Activated CD8-positive, alpha-beta memory T cell treated with anti-CD3 and anti-CD28 coated beads for 36 hours (primary cell): ENCODE measurements around the gene ATP13A3. TPM values are rescaled to one million over a fixed set of nuclear protein-coding genes. Genes with fewer than 3 reads are reported as not detected.

Experiments used
- CTCF ChIA-PET: fragments of 350-600 bp; sonication (Branson Sonifier 250); formaldehyde crosslinking; loops from one replicate; lab custom pipeline; 2021; ENCODE audit warnings: antibody characterized with exemption; lab: Charles Lee
- POLR2A ChIA-PET: fragments of 350-600 bp; sonication (Branson Sonifier 250); formaldehyde crosslinking; loops from one replicate; lab custom pipeline; 2021; ENCODE audit warnings: antibody characterized with exemption; lab: Charles Lee
- total RNA-seq, 2 experiments: library from RNA; stranded (reverse); gene quantifications; one replicate each; pipeline ENCODE4 v1.2.3, GENCODE V29; 2021

Gene ATP13A3
- total RNA-seq, 2 experiments from 2014 or later: 186 to 213 TPM

GRCh38 chr3:194464692-194465091, 22.1 kb downstream of the ATP13A3 start:
- POLR2A ChIA-PET: no interaction called here
- CTCF ChIA-PET: no interaction called here

DNA sequence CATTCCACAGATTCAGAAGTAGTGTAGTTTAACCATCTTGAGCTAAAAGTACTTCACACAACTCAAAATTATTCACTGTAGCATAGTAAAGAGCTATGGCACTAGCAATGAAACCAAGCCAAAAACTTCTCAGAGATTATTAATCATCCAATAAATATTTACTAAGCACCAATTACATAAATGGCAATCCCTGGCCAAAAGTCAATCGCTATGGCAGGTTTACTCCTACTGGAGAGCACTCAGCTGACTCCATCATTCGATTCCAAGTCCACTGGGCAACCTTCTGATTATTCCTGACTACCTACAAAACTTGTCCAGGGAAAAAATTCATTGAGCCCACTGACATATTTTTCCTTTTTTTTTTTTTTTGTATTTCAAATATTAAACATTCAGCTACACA, 23.9 kb downstream of the ATP13A3 start:
- ChIA-PET POLR2A (no interaction called here), CTCF (interaction anchor here (0.6 to 0.7 kb wide), 2 partner anchors 45 to 89 kb away, joined by 4 read pairs; no protein-coding TSS in a partner anchor)

- ChIA-PET CTCF (interaction anchor here (1.9 kb wide), 1 partner anchor 11 kb away, joined by 4 read pairs; no protein-coding TSS in a partner anchor), POLR2A (no interaction called here)
These were observed 26.2 kb downstream of the ATP13A3 start for GRCh38 chr3:194460566-194460965.

- ChIA-PET CTCF (no interaction called here), POLR2A (interaction anchor here (0.7 kb wide), 1 partner anchor 19 kb away, joined by 4 read pairs; no protein-coding TSS in a partner anchor)
These were observed 28.7 kb downstream of the ATP13A3 start for GRCh38 chr3:194458131-194458530.

- ChIA-PET CTCF (no interaction called here), POLR2A (no interaction called here)
These were observed 31.3 kb downstream of the ATP13A3 start for GRCh38 chr3:194455481-194455880.

- ChIA-PET POLR2A (no interaction called here), CTCF (no interaction called here)
These were observed 36.5 kb downstream of the ATP13A3 start for GRCh38 chr3:194450341-194450740.

DNA sequence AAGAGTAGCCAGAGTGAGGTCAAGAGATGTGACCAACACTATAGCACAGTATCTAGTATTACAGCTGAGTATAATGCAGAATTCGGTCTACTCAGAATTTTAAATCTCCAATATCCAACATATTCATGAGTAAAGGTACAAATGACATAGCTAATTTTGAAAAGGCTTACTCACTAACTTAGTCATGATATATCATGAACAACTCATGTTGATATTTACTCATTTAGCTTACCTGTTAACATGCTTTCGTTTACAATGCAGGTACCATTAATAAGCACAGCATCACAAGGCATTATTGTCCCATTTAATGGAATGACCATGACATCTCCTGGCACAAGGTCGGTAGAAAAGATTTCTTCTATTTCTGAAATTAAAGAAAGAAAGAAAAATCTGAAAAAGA, 36.9 kb downstream of the ATP13A3 start:
- ChIA-PET CTCF (no interaction called here), POLR2A (no interaction called here)

- CTCF ChIA-PET: interaction anchor here (1.2 kb wide), 1 partner anchor 13 kb away, joined by 3 read pairs; no protein-coding TSS in a partner anchor
- POLR2A ChIA-PET: interaction anchor here (0.7 kb wide), 1 partner anchor 54 kb away, joined by 6 read pairs; no protein-coding TSS in a partner anchor
These were observed 39.1 kb downstream of the ATP13A3 start for GRCh38 chr3:194447657-194448056.

- POLR2A ChIA-PET: interaction anchor here (0.6 to 0.7 kb wide), 2 partner anchors 16 to 54 kb away, joined by 3 to 6 read pairs; no protein-coding TSS in a partner anchor
These were observed 39.6 kb downstream of the ATP13A3 start for GRCh38 chr3:194447161-194447560.

GRCh38 chr3:194446754-194447153, 40.0 kb downstream of the ATP13A3 start:
- POLR2A ChIA-PET: interaction anchor here (0.6 to 0.7 kb wide), 2 partner anchors 16 to 53 kb away, joined by 3 to 6 read pairs; no protein-coding TSS in a partner anchor

More at GRCh38 chr3:194447161-194447560, 39.6 kb downstream of the ATP13A3 start:
- CTCF ChIA-PET: interaction anchor here (1.2 kb wide), 1 partner anchor 12 kb away, joined by 3 read pairs; no protein-coding TSS in a partner anchor

DNA sequence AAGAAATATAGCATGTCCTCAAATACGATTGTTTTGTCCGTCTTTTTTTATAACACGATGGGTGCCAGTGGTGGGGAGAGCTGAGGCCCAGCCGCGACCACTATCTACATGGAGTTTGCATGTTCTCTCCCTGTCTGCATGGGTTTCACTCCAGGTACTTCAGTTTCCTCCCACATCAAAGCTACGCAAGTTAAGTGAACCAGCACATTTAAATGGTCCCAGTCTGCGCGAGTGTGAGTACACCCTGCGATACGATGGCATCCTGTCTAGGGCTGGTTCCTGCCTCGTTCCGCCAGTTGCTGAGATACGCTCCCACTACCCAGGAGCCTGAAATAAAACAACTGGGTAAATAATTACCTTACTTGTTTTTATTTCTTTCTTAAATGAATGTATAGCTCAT, 40.6 kb downstream of the ATP13A3 start:
- CTCF ChIA-PET: no interaction called here
- POLR2A ChIA-PET: no interaction called here

More at GRCh38 chr3:194446754-194447153, 40.0 kb downstream of the ATP13A3 start:
- CTCF ChIA-PET: interaction anchor here (1.2 kb wide), 1 partner anchor 12 kb away, joined by 3 read pairs; no protein-coding TSS in a partner anchor

GRCh38 chr3:194443901-194444300, 42.9 kb downstream of the ATP13A3 start:
- CTCF ChIA-PET: no interaction called here
- POLR2A ChIA-PET: no interaction called here

DNA sequence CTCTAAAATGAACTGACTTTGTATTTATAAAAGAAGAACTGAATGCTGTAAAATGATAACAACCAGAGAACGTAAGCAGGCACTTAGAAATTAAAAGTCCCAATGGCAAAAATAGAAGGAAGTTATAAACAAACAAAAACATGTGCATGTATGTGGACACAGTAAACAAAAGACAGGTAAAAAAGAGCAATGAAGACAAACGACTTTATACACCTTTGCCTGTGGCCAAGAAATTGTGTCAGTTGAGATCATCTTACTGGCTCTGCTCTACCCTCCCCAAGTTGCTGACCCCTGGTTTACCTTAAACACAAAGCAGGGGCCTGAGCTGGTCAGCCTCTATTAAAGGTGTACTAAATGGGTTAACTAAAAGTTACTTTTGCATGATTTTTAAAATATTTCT, 46.0 kb downstream of the ATP13A3 start:
- ChIA-PET CTCF (interaction anchor here (1.2 kb wide), 1 partner anchor 14 kb away, joined by 3 read pairs; no protein-coding TSS in a partner anchor), POLR2A (no interaction called here)

GRCh38 chr3:194439881-194440550, 46.8 kb downstream of the ATP13A3 start:
- CTCF ChIA-PET: no interaction called here
- POLR2A ChIA-PET: no interaction called here

DNA sequence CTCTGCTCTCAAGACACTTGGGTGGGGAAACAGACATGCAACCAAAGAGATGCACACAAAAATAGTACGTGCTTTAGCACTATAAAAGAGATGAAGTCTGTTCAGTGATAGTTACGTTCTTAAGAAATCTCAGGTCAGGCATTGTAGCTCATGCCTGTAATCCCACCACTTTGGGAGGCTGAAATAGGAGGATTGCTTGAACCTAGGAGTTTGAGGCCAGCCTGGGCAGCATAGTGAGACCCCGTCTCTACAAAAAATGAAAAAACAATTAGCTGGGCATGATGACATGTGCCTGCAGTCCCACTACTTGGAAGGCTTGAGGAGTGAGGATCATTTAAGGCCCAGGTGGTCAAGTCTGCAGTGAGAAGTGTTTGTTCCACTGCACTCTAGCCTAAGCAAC, 52.3 kb downstream of the ATP13A3 start:
- CTCF ChIA-PET: interaction anchor here (0.8 kb wide), 1 partner anchor 13 kb away, joined by 3 read pairs; no protein-coding TSS in a partner anchor
- POLR2A ChIA-PET: no interaction called here

DNA sequence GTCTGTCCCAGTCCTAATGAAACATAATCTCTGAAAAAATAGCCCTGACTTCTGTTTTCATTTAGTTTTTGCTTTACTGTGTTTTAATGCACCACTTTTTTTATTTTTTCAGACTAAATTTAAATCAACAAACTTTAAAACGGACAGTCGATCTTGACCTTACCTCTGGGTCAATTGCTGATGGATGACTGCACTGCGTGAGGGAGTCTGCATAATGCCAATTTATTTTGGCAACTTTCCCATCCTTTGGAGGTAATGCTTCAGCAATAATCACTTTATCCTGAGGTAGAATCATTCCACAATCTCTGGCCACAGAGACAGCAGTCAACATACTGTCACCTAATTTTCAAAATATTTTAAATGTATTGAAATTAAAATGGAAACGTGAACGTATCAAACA, 55.2 kb downstream of the ATP13A3 start:
- CTCF ChIA-PET: no interaction called here
- POLR2A ChIA-PET: interaction anchor here (0.5 kb wide), 1 partner anchor 16 kb away, joined by 3 read pairs; no protein-coding TSS in a partner anchor

DNA sequence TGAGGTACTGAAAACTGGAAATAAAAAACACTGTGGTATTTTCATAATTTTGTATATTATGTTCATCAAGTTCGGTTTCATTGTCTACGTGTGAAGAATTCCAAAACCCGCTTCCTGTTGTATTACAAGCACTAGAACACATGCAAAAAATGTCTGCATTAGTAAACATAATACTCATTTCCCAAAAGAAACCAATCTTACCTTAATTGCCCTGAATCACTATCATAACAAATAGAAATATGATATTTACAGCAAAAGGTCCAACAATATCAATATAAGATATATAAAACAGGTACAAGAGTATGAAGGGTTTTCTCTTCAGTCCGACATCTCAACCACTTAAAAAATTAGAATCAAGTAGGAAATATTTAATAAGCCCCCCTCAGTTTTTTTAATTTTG, 61.4 kb downstream of the ATP13A3 start:
- CTCF ChIA-PET: no interaction called here
- POLR2A ChIA-PET: no interaction called here

GRCh38 chr3:194424953-194425352, 61.8 kb downstream of the ATP13A3 start:
- ChIA-PET POLR2A (no interaction called here), CTCF (no interaction called here)

DNA sequence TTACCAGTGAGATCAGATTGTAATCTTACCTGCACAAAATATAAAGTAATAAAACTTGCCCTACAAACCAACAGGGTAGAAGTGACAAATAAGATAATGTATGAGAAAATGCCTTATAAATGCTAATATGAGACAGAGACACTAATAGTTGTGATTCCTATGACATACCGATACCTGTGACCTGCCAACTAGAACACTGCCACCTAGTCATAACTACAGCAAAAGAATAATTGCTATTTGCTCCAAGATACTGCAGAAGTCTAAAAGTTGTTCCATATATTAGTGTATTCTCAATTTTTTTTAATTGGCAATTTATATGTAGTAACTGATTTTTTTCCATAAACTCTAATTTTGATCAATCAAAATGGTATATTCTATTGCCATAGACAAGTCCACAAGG, 62.4 kb downstream of the ATP13A3 start:
- POLR2A ChIA-PET: no interaction called here

GRCh38 chr3:194423317-194423716, 63.5 kb downstream of the ATP13A3 start:
- POLR2A ChIA-PET: no interaction called here
- CTCF ChIA-PET: no interaction called here

More for the DNA sequence above, 62.4 kb downstream of the ATP13A3 start:
- CTCF ChIA-PET: no interaction called here
